Measurements from ENCODE around the gene PLEKHG4B.
"Not testable (repeated sequence)": the region's sequence is repeated elsewhere in the genome, so short reads cannot be mapped to it uniquely, and the experiment has no call there.

Gene PLEKHG4B

GRCh38 chr5:206927-207536, 115.1 kb downstream of the PLEKHG4B start:
- DNase-seq = no peak

GRCh38 chr5:207599-207998, 115.6 kb downstream of the PLEKHG4B start:
- DNase-seq = no peak

GRCh38 chr5:208449-209114, 116.6 kb downstream of the PLEKHG4B start:
- no peak for DNase-seq

- peak; percentile 36 for DNase-seq
Measured at GRCh38 chr5:213803-214395, 121.9 kb downstream of the PLEKHG4B start.

- peak; percentile 30 for DNase-seq
Measured at GRCh38 chr5:215256-215655, 123.3 kb downstream of the PLEKHG4B start.

GRCh38 chr5:216076-216475, 124.1 kb downstream of the PLEKHG4B start:
- not testable (repeated sequence) for DNase-seq

GRCh38 chr5:217494-218456, 125.8 kb downstream of the PLEKHG4B start, which contains the start of the genes CCDC127 and SDHA:
TSS of gene CCDC127 (minus strand) at chr5:218153. CDS start at chr5:216849, 1,304 bp downstream.
TSS of gene SDHA (plus strand) at chr5:218320. CDS start at chr5:218356, 36 bp downstream.
- DNase-seq = peak; percentile 98

GRCh38 chr5:218457-219291, 126.7 kb downstream of the PLEKHG4B start:
- DNase-seq = peak; percentile 30

GRCh38 chr5:219460-219863, 127.5 kb downstream of the PLEKHG4B start:
- peak; percentile 52 for DNase-seq

GRCh38 chr5:219991-220390, 128.0 kb downstream of the PLEKHG4B start:
- peak; percentile 50 for DNase-seq

- peak; percentile 14 for DNase-seq
Measured at GRCh38 chr5:222951-223715, 131.2 kb downstream of the PLEKHG4B start.

GRCh38 chr5:223791-224190, 131.8 kb downstream of the PLEKHG4B start:
- no peak for DNase-seq

GRCh38 chr5:225334-225733, 133.4 kb downstream of the PLEKHG4B start:
- DNase-seq = no peak

- DNase-seq = not testable (repeated sequence)
Measured at GRCh38 chr5:227375-227774, 135.4 kb downstream of the PLEKHG4B start.

GRCh38 chr5:228886-229285, 136.9 kb downstream of the PLEKHG4B start:
- no peak for DNase-seq

- no peak for DNase-seq
Measured at GRCh38 chr5:230711-231110, 138.7 kb downstream of the PLEKHG4B start.

GRCh38 chr5:231661-232060, 139.7 kb downstream of the PLEKHG4B start:
- peak; percentile 39 for DNase-seq

GRCh38 chr5:233426-233825, 141.5 kb downstream of the PLEKHG4B start:
- DNase-seq = not testable (repeated sequence)

GRCh38 chr5:234450-234849, 142.5 kb downstream of the PLEKHG4B start:
- DNase-seq = no peak

GRCh38 chr5:235527-235926, 143.6 kb downstream of the PLEKHG4B start:
- DNase-seq = not testable (repeated sequence)

GRCh38 chr5:237931-238330, 146.0 kb downstream of the PLEKHG4B start:
- DNase-seq = not testable (repeated sequence)

Measured in activated CD4-positive, alpha-beta T cell treated with anti-CD3 and anti-CD28 coated beads, Interleukin-10, Interleukin-2, amounts not matched to agents 100 ng/mL and 50 ng/mL, durations not matched to agents 16 hours and 8 hours (primary cell).